Stimulated activated CD4-positive, alpha-beta T cell treated with anti-CD3 and anti-CD28 coated beads, TNF-alpha, amount 100 ng/mL, for 48 hours (primary cell): Measurements from ENCODE around the gene GDPD5.

ENCODE experiments used
- DNase-seq, 3 donors: peaks; one replicate each; pipeline ENCODE4 v3.0.0-alpha.2; 2020; ENCODE audit warnings: low read depth in 3 of 3

GDPD5 gene, protein sequence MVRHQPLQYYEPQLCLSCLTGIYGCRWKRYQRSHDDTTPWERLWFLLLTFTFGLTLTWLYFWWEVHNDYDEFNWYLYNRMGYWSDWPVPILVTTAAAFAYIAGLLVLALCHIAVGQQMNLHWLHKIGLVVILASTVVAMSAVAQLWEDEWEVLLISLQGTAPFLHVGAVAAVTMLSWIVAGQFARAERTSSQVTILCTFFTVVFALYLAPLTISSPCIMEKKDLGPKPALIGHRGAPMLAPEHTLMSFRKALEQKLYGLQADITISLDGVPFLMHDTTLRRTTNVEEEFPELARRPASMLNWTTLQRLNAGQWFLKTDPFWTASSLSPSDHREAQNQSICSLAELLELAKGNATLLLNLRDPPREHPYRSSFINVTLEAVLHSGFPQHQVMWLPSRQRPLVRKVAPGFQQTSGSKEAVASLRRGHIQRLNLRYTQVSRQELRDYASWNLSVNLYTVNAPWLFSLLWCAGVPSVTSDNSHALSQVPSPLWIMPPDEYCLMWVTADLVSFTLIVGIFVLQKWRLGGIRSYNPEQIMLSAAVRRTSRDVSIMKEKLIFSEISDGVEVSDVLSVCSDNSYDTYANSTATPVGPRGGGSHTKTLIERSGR

GRCh38 chr11:75525433-75526191, at the start of gene GDPD5:
GDPD5 (minus strand) TSS chr11:75525941; CDS start chr11:75477735, 48,206 bp downstream.
- peak; percentile 71 to 85 (median 76) for DNase-seq

GRCh38 chr11:75574698-75575602, 49.2 kb upstream of the GDPD5 start:
- DNase-seq = no peak

DNA sequence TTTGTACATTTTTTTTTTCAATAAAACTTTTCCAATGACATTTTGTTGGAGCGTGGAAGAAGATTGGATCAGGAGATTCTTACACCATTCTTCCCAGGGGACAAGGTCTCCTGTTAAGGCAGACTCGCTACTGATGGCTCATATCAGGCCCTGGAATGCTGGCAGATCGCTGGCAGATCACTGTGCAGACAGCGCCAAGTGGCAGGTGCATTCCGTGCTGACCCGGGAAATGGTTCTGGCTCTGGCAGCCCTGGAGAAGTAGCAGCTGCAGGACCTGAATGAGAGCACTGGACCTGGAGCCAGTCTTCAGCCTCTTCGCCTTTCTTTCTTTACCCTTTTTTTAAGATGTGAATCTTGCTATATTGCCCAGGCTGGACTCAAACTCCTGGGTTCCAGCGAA, 47.0 kb upstream of the GDPD5 start:
- no peak for DNase-seq

- DNase-seq = no peak
Observed at GRCh38 chr11:75571625-75572024, 45.9 kb upstream of the GDPD5 start.

DNA sequence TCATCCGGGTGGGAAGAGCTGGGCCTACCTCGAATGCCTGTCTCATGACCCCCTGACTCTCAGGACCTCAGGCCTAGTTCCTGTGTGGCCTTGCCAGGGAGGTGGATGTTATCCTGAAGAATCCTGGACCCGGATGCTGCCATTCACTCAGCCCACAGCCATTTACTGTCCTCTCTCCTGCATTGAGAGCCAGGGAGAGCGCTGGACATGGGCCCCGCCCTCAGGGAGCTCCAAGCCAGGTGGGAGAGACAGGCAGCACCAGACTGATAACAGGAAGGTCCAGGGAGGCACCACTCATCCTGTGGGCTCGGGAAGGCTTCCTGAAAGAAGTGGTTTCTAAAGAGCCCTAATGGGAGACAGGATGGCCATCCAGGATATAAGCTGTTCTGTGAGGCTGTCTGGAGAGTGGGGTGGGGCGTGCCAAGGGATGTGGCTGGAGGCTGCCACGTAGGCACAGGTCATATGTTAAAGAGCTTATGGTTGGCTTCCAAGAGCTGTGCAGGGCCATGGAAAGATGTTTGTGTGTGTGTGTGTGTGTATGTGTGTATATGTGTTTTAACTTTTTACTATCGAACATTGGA, 44.9 kb upstream of the GDPD5 start:
- DNase-seq = no peak

- DNase-seq = no peak
Observed at GRCh38 chr11:75568616-75569219, 43.0 kb upstream of the GDPD5 start.

DNA sequence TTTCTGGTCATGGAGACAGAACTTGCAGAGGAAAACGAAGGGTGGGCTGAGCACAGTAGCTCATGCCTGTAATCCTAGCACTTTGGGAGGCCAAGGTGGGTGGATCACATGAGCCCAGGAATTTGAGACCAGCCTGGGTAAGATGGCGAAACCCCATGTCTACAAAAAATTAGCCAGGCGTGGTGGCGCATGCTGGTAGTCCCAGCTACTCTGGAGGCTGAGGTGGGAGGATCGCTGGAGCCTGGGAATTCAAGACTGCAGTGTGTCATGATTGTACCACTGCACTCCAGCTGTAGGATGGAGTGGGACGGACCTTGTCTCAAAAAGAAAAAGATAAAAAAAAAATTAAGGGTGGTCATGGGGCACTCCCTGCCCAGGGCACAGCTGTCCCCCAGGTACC, 42.2 kb upstream of the GDPD5 start:
- DNase-seq = no peak

DNA sequence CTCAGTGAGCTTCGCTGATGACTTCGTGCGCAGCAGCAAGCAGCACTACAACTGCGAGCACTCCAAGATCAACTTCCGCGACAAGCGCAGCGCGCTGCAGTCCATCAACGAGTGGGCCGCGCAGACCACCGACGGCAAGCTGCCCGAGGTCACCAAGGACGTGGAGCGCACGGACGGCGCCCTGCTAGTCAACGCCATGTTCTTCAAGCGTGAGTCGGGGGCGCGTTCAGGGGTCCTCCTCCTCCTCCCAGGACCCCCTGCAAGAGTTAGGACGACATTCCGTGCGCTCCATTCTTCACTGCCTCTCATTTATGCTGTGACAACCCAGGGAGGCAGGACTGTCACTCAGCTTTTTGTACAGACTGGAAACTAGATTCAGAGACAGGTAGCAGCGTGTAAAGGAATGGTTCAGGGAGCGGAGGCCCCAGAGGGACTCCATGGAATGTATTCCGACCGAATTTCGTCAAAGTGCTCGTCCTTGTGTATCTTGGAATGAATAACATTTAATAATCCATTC, 41.1 kb upstream of the GDPD5 start:
- DNase-seq = no peak

DNA sequence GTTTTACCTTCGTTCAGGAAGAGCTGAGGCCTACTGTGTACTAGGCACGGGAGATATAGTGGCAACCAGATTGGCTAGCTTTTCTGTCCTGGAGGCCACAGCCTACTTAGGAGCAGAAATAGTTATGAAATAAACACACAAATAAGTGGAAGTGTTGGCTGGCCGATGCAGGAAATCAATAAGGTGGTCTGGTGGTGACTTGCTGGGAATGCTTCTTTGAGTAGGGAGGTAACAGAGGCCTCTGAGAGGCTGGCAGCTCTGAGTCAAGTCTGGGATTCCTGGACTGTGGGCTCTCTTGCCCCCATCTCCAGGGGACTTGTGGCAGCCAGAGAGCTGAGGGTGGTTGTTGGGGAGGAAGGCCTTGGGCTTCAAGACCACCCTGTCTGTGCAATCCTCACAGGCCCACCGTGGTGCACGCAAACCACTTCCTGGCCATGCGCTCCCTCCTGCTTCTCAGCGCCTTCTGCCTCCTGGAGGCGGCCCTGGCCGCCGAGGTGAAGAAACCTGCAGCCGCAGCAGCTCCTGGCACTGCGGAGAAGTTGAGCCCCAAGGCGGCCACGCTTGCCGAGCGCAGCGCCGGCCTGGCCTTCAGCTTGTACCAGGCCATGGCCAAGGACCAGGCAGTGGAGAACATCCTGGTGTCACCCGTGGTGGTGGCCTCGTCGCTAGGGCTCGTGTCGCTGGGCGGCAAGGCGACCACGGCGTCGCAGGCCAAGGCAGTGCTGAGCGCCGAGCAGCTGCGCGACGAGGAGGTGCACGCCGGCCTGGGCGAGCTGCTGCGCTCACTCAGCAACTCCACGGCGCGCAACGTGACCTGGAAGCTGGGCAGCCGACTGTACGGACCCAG, 40.4 kb upstream of the GDPD5 start:
- no peak for DNase-seq

DNA sequence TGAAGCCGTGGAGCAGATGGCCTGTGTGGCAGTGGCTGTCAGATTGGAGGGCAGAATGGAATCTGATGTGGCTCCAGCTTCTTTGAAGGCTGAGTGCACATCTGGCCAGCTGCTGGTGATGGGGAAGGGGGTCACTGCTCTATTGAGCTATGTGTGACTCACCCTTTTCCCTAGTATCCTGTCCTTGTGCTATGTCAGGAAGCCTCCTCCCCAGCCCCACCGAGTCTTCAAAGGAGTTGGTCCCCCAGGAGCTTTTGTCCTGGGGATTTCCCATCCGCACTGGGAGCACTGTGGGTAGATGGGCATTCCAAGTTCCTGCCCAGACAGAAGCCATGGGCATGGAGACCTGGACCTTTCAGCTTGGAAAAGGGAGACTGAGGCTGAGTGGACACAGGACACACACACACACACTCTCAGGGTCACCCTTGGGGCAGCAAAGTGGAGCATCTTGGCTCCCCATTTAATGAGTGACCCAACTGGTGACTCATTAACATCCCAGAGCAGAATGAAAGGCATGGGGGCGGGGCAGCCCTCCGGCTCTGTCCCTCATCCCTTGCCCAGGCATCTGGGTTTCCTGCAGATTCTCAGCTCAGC, 39.6 kb upstream of the GDPD5 start:
- DNase-seq = no peak

DNA sequence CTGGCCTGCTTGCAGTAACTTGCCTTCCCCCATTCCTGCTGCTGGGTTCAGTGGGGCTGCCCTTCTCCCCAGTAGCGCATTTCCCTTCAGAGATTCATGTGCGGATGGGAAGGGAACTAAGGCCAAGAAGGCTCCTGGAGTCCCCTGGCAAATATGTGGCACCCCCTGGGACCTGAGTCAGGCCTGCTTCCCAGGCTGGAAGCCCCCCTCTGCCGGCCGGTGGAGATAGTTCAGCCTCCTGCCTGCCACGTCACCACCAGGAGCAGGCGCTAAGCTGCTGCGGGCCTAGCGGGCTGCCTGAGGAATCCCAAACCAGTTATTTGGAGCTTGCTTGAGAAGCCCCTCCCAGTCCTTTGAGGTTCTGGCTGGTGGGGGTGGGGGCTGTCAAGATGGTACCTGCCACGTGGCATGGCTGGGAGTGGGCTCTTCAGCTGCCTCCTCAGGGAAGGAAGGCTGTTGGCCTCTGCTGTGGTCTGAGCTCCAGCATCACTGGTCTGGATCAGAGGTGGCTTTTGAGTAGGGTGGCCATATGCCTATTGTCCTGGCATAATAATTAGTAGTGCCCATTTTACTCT, 38.3 kb upstream of the GDPD5 start:
- no peak for DNase-seq

GRCh38 chr11:75563501-75563977, 37.8 kb upstream of the GDPD5 start:
- no peak for DNase-seq

DNA sequence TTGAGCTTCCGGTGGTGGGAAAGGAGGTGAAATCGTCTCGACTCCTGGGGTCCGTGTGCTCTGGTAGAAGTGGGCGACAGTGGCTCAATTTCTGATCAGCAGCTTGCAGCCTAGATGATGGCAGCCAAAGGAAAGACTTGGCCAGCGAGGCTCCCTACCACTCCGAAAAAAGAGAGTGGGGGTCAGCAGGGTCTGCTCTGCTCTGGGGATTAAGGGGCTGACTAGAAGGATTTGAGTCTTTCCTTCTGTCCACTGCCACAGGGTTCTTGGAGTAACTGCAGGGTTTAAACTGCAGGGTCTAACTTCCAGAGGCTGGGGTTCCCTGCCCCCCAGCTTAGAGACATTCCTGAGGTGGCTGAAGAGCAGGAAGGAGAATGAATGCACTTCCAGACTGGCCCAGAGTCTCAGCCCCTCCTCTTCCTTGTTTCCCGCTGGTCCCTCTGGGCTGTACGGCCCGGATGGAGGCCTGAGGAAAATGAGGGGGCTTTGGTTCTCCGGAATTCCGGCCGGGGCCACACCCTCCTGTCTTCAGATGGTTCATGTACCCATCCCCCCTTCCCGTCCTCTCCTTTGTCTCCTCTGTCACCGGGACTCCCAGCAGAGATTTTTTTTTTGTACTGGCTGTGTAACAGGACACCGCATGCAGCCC, 37.2 kb upstream of the GDPD5 start:
- DNase-seq = no peak

- DNase-seq = peak; percentile 66 to 70 (median 67)
Observed at GRCh38 chr11:75562048-75562835, 36.5 kb upstream of the GDPD5 start, which contains the start of gene SERPINH1. SERPINH1 (plus strand) TSS chr11:75562253; CDS start chr11:75566350, 4,097 bp downstream.

- no peak for DNase-seq
Observed at GRCh38 chr11:75561426-75562047, 35.8 kb upstream of the GDPD5 start.

- DNase-seq = no peak
Observed at GRCh38 chr11:75560644-75561043, 34.9 kb upstream of the GDPD5 start.
